ENCODE results near the gene RAPGEF4. TPM values are rescaled to one million over a fixed set of nuclear protein-coding genes. Genes with fewer than 3 reads are reported as not detected.

The RAPGEF4 gene
- total and polyA plus RNA-seq, 2 of the 13 experiments (the other 11 are each of a cell fraction or from before 2014, with no cell fraction given): 0.78 to 0.91 TPM

DNA sequence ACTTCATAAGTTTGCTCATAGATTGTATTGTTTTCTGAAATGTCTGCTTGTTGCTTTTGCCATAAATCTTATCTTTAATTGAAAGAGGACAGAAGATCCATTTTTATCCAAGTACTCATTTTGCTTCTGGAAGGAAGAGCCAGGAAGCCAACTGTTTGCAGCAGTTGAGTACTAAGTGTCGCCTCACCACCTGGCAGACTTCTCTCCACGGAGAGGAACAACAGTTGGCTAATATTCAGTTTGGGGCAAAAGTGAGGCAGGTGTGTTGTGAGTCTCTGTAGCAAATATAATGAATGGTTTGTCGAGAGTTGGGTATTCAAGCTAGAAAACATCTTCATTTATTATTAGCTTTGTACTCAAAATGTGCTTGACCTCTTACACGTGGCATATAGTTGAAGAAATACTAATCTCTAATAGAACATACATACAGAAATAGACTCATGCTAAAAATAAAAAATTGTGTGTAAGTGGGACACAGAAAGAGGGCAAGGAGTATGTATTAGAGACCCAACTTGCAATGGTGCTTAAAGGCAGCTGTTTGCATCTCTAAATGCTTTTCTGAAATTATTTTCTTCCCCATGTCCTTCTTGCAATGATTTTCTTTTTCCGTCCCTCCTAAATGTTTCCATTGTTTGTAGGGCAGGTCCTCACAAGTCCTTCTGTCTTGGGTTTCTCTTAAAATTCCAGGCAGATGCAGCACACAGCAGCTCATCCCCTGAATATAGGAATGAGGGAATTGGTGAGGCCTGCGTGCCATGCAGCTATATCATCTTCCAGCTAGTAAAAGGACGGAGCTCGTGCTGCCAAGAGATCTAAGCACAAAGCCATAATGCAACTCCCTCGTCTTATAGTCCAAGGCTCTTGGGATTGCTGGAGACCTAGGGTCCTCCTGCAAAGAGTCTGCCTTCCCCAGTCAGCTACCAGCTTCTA, 295.2 kb downstream of the RAPGEF4 start:
- no peaks in the 10 kb centered on the region for H4K20me1 ChIP-seq (ENCODE audit: insufficient read depth, low read length)
- H3K4me1 ChIP-seq (ENCODE audit: insufficient read depth, low read length): no peaks in the 10 kb centered on the region
- no peak overlapping the region for H3K27ac ChIP-seq (ENCODE audit: extremely low read length, insufficient read depth, low read length)
- no peak for TF ChIP-seq ZNF605 (CRISPR knock-in tag; IDR thresholded peaks at IDR 0.05)
- TF ChIP-seq, protein P1, sequence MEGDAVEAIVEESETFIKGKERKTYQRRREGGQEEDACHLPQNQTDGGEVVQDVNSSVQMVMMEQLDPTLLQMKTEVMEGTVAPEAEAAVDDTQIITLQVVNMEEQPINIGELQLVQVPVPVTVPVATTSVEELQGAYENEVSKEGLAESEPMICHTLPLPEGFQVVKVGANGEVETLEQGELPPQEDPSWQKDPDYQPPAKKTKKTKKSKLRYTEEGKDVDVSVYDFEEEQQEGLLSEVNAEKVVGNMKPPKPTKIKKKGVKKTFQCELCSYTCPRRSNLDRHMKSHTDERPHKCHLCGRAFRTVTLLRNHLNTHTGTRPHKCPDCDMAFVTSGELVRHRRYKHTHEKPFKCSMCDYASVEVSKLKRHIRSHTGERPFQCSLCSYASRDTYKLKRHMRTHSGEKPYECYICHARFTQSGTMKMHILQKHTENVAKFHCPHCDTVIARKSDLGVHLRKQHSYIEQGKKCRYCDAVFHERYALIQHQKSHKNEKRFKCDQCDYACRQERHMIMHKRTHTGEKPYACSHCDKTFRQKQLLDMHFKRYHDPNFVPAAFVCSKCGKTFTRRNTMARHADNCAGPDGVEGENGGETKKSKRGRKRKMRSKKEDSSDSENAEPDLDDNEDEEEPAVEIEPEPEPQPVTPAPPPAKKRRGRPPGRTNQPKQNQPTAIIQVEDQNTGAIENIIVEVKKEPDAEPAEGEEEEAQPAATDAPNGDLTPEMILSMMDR (CRISPR knock-in tag; IDR thresholded peaks at IDR 0.05): no peak
- TF ChIP-seq ZNF749 (CRISPR knock-in tag; IDR thresholded peaks at IDR 0.05; ENCODE audit: borderline replicate concordance): no peak
- no peak for TF ChIP-seq ZFP1 (CRISPR knock-in tag; IDR thresholded peaks at IDR 0.05)
- no peak for TF ChIP-seq ZNF839 (CRISPR knock-in tag; IDR thresholded peaks at IDR 0.05; ENCODE audit: borderline replicate concordance)
- TF ChIP-seq TBX3 (IDR thresholded peaks at IDR 0.05; ENCODE audit: borderline replicate concordance): no peak
- TF ChIP-seq MED13 (CRISPR knock-in tag; IDR thresholded peaks at IDR 0.05): no peak
- TF ChIP-seq YEATS2 (CRISPR knock-in tag; IDR thresholded peaks at IDR 0.05; ENCODE audit: borderline replicate concordance): no peak
- TF ChIP-seq SRSF1 (optimal IDR thresholded peaks at IDR 0.05; ENCODE audit: low read depth, low read length): no peak
- no peak for TF ChIP-seq ZNF577 (CRISPR knock-in tag; IDR thresholded peaks at IDR 0.05; ENCODE audit: borderline replicate concordance, low read depth)
- no peak for TF ChIP-seq TFDP2 (CRISPR knock-in tag; IDR thresholded peaks at IDR 0.05)
- TF ChIP-seq SIX1 (CRISPR knock-in tag; IDR thresholded peaks at IDR 0.05; ENCODE audit: borderline replicate concordance): no peak
- H3K27me3 ChIP-seq (ENCODE audit: control insufficient read depth in 1 of 2, insufficient read depth in 2 of 2, low read length in 2 of 2): no peaks in the 10 kb centered on the region; a peak in 1 of 5 replicates
- no peak for ATAC-seq
- WGBS (ENCODE audit: low lambda C conversion rate): 54% methylated on average over 9 of the region's 9 CpGs
- DNase-seq (ENCODE audit: low spot score): no peak
- POLR2A ChIA-PET: no interaction called here
- H3K36me3 ChIP-seq (replicated peaks in 1 of 2; ENCODE audit: control insufficient read depth in 1 of 2, insufficient read depth in 2 of 2, low read length in 2 of 2): no peaks in the 10 kb centered on the region
- no peaks in the 10 kb centered on the region for H3K79me2 ChIP-seq (ENCODE audit: insufficient read depth, low read length)
- CTCF ChIA-PET (ENCODE audit: low intra/inter-chr PET ratio, low total read pairs): interaction anchor here (1.3 kb wide), 1 partner anchor 179 kb away, joined by 3 read pairs; no protein-coding TSS in a partner anchor
- no peak overlapping the region for H3K9ac ChIP-seq (ENCODE audit: insufficient read depth, low read depth, low read length)
- H3K4me3 ChIP-seq (replicated peaks in 1 of 3; ENCODE audit: insufficient read depth in 1 of 3, low read depth in 2 of 3, low read length in 3 of 3): no peak overlapping the region
- FAIRE-seq: no peak
- no peaks in the 10 kb centered on the region for H3K9me3 ChIP-seq (ENCODE audit: low read length)
- in situ Hi-C loops (cut with HindIII; ENCODE audit: extremely low pct_ligation_motif_present, low pct_unique_long_range_greater_than_20kb) (no loop called here), intact Hi-C loops (cut with micrococcal nuclease; ENCODE audit: unreplicated experiment) (no loop called here)
- BruUV-seq (replicated peaks): no TSS peak
- H2AFZ ChIP-seq (ENCODE audit: low read length): no peak overlapping the region
- no peak overlapping the region for H3K4me2 ChIP-seq (ENCODE audit: low read depth, low read length)

All from HepG2 (cell line).